Measurements from ENCODE around the gene DPH1.

Gene DPH1

GRCh38 chr17:2018716-2019510 is 11.0 kb upstream of the DPH1 start:
- TF ChIP-seq CTCF (conservative IDR thresholded peaks at IDR 0.05; ENCODE audit: low read depth, low read length): no peak
- H3K36me3 ChIP-seq (ENCODE audit: insufficient read depth): no peaks in the 10 kb centered on the region
- no peak overlapping the region for H3K4me3 ChIP-seq (IDR thresholded peaks at IDR 0.05; ENCODE audit: insufficient read depth, low read depth, low read length)
- no peak overlapping the region for H2AFZ ChIP-seq (ENCODE audit: low read depth)
- peaks cover 19% of the 10 kb centered on the region for H3K4me1 ChIP-seq (ENCODE audit: low read depth, poor library complexity, severe bottlenecking)
- H3K27ac ChIP-seq: no peak overlapping the region
- peaks cover 13% of the 10 kb centered on the region; the same call in 1 of the 2 replicates for H3K27me3 ChIP-seq (ENCODE audit: insufficient read depth, low read depth)
- H3K4me2 ChIP-seq: no peak overlapping the region
- no peaks in the 10 kb centered on the region for H4K20me1 ChIP-seq (ENCODE audit: insufficient read depth)
- no peaks in the 10 kb centered on the region for H3K79me2 ChIP-seq (ENCODE audit: insufficient read depth, low read depth)
- no peak overlapping the region for H3K9ac ChIP-seq

DNA sequence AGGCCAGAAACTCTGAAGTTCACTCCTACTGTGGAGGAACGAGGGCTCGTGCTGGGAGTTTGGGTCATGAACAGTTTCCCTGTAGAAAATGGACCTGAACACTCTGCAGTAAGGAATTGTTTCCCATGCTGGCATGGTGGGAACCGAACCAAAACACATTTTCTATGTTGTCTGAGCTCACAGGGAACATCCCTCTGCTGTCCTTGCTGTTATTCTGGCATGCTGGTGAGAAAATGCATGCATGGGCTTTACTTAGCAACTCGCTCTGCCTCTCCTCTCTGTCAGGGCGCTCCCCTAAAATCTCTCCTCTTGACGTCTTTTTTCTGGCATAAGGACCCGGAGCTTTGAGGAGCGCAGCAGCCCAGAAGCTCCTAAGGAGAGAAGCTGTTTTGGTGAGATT is 10.2 kb upstream of the DPH1 start:
- no peak overlapping the region for H3K4me2 ChIP-seq
- H3K79me2 ChIP-seq (ENCODE audit: insufficient read depth, low read depth): no peaks in the 10 kb centered on the region
- no peak overlapping the region for H3K4me3 ChIP-seq (IDR thresholded peaks at IDR 0.05; ENCODE audit: insufficient read depth, low read depth, low read length)
- H3K36me3 ChIP-seq (ENCODE audit: insufficient read depth): no peaks in the 10 kb centered on the region
- H4K20me1 ChIP-seq (ENCODE audit: insufficient read depth): no peaks in the 10 kb centered on the region
- H2AFZ ChIP-seq (ENCODE audit: low read depth): no peak overlapping the region
- H3K27ac ChIP-seq: no peak overlapping the region
- H3K27me3 ChIP-seq (ENCODE audit: insufficient read depth, low read depth): peaks cover 21% of the 10 kb centered on the region; the same call in 1 of the 2 replicates
- H3K9ac ChIP-seq: no peak overlapping the region
- H3K4me1 ChIP-seq (ENCODE audit: low read depth, poor library complexity, severe bottlenecking): peaks cover 19% of the 10 kb centered on the region
- TF ChIP-seq CTCF (conservative IDR thresholded peaks at IDR 0.05; ENCODE audit: low read depth, low read length): no peak

DNA sequence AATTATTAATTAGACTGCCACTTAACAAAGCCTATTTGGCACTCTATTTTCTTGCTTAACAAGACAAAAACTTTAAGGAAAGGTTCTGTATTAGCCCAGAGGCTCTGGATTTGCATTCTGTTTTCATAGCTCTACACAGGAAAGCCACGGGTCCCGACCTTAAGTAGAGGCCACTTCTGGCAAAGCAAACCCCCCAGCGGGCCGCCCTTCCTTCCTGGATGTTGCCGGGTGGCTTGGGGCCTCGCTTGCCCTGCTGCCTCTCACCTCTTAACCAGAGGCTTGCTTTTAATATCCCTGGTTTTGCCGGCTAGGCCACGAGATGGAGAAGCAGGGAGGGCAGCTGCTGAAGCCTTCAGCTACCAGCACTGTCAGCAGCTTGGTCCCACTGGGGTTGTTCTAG is 9.2 kb upstream of the DPH1 start:
- Histone ChIP-seq H3K4me1 (ENCODE audit: low read depth, poor library complexity, severe bottlenecking) (peaks cover 19% of the 10 kb centered on the region), H3K79me2 (ENCODE audit: insufficient read depth, low read depth) (no peaks in the 10 kb centered on the region), H3K27ac (no peak overlapping the region), H4K20me1 (ENCODE audit: insufficient read depth) (no peaks in the 10 kb centered on the region), H3K4me3 (IDR thresholded peaks at IDR 0.05; ENCODE audit: insufficient read depth, low read depth, low read length) (no peak overlapping the region), H3K27me3 (ENCODE audit: insufficient read depth, low read depth) (peaks cover 27% of the 10 kb centered on the region; the same call in 1 of the 2 replicates), H3K4me2 (no peak overlapping the region), H2AFZ (ENCODE audit: low read depth) (no peak overlapping the region), H3K36me3 (ENCODE audit: insufficient read depth) (no peaks in the 10 kb centered on the region), H3K9ac (no peak overlapping the region)
- no peak for TF ChIP-seq CTCF (conservative IDR thresholded peaks at IDR 0.05; ENCODE audit: low read depth, low read length)

DNA sequence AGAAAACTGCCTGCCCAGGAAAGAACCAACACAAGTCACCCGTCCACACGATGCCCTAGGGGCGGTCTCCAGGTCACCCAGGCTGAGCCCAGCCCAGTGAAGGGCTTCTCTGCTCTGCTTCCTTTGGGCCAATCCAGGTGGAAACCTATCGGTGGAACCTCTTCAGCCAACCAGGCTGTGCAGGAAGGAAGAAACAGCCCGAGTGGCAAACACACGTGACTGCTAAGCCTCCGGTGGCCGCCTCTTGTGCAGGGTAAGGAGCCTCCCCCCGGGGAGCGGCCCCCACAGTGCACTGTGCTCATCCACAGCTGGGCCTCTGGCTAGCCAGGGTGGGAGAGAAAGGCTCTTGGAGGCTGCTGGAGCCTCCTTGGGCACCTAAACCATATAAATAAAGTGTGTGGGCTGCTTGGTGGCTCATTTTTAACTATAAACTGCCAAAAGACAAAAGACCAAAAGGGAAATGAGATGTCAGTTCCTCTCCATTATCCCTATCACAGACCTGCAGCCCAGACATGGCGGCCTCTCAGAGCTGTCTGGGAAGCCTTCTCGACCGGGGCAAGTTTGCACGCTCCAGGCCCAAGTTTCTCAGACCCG is 7.2 kb upstream of the DPH1 start:
- no peak overlapping the region for H2AFZ ChIP-seq (ENCODE audit: low read depth)
- H3K79me2 ChIP-seq (ENCODE audit: insufficient read depth, low read depth): no peaks in the 10 kb centered on the region
- no peaks in the 10 kb centered on the region for H3K36me3 ChIP-seq (ENCODE audit: insufficient read depth)
- H3K4me2 ChIP-seq: no peak overlapping the region
- H3K27me3 ChIP-seq (ENCODE audit: insufficient read depth, low read depth): peaks cover 39% of the 10 kb centered on the region; the same call in 1 of the 2 replicates
- H3K9ac ChIP-seq: no peak overlapping the region
- H3K27ac ChIP-seq: no peak overlapping the region
- no peak for TF ChIP-seq CTCF (conservative IDR thresholded peaks at IDR 0.05; ENCODE audit: low read depth, low read length)
- H3K4me1 ChIP-seq (ENCODE audit: low read depth, poor library complexity, severe bottlenecking): peaks cover 8% of the 10 kb centered on the region
- no peaks in the 10 kb centered on the region for H4K20me1 ChIP-seq (ENCODE audit: insufficient read depth)
- no peak overlapping the region for H3K4me3 ChIP-seq (IDR thresholded peaks at IDR 0.05; ENCODE audit: insufficient read depth, low read depth, low read length)
